ENCODE results near the gene C4BPB.

C4BPB gene

DNA sequence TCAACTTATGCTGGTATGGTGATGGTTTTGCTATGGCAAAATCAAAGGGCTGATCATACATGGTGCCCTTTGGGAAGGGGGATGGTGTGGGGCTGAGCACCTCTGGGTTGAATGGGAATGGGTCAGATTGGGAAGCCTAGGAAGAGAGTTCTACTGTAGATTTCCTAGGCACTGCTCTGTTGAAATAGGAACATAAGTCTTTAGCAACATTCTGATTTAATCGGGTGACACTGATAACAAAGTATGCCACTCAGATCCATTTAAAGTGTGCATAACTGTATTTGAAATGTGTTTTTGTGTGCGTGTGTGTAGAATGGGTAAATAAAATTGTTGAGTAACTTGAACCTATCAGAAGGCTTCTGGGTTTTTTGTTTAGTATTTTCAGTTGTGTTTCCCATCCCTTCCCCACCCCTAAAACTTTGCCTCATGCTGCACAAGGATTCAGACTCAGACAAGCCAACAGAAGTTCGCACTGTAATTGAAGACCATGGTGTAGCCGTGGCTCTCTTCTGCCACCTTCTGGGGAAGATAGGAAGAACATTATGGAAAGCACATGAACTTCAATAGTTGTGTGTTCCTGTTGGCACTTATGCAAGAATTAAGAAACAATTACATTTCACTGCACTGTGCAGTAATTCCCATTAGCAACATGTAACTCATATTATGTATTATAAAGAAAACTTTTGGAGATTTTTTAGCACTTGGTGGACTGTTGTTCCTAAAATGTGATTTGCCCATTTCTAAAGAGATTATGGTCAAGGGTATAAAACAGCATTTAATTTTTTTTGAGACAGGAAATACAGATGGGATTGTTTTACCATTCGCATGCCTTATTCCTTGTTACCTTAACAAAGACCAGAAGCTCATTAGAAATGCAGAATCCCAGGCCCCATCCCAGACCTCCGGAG is 10.9 kb upstream of the C4BPB start:
- Histone ChIP-seq H3K4me3 (ENCODE audit: low read length) (no peak overlapping the region), H3K27me3 (ENCODE audit: control insufficient read depth, insufficient read depth, low read length) (no peaks in the 10 kb centered on the region), H3K9ac (ENCODE audit: low read length) (no peak overlapping the region), H3K27ac (ENCODE audit: low read depth, low read length) (no peak overlapping the region), H3K4me1 (ENCODE audit: control insufficient read depth, insufficient read depth, low read length) (no peaks in the 10 kb centered on the region), H3K36me3 (ENCODE audit: control insufficient read depth, insufficient read depth, low read length) (no peaks in the 10 kb centered on the region)

- Histone ChIP-seq H3K4me3 (ENCODE audit: low read length) (no peak overlapping the region), H3K9ac (ENCODE audit: low read length) (no peak overlapping the region), H3K4me1 (ENCODE audit: control insufficient read depth, insufficient read depth, low read length) (no peaks in the 10 kb centered on the region), H3K27ac (ENCODE audit: low read depth, low read length) (no peak overlapping the region), H3K36me3 (ENCODE audit: control insufficient read depth, insufficient read depth, low read length) (no peaks in the 10 kb centered on the region), H3K27me3 (ENCODE audit: control insufficient read depth, insufficient read depth, low read length) (no peaks in the 10 kb centered on the region)
Measured at GRCh38 chr1:207078578-207079132, 10.0 kb upstream of the C4BPB start.

DNA sequence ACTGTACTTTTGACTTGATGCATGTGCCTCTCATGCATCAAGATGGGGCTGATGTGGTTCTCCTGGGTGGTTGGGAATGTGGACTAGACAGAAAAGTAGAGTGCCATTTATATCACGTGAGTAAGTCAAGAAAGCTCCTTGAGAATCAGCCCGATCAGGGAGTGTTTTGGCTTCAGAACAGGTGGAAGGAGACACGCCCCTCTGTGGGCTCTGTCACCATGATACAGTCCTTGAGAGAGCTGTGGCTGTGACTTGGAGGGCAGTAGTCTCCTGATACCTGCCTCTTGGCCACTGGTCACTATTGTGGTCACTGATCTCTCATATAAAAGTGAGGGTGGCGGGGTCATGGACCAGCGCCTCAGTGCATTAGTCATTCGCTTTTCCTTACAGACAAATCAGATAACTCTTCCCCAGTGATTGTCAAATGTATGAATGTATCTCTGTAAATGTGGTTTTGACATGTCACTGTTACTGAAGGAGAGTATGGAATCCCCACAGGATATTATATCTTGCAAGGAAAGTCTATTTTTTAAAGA is 8.9 kb upstream of the C4BPB start:
- H3K36me3 ChIP-seq (ENCODE audit: control insufficient read depth, insufficient read depth, low read length): no peaks in the 10 kb centered on the region
- H3K4me3 ChIP-seq (ENCODE audit: low read length): no peak overlapping the region
- no peaks in the 10 kb centered on the region for H3K27me3 ChIP-seq (ENCODE audit: control insufficient read depth, insufficient read depth, low read length)
- no peak overlapping the region for H3K9ac ChIP-seq (ENCODE audit: low read length)
- no peak overlapping the region for H3K27ac ChIP-seq (ENCODE audit: low read depth, low read length)
- no peaks in the 10 kb centered on the region for H3K4me1 ChIP-seq (ENCODE audit: control insufficient read depth, insufficient read depth, low read length)

DNA sequence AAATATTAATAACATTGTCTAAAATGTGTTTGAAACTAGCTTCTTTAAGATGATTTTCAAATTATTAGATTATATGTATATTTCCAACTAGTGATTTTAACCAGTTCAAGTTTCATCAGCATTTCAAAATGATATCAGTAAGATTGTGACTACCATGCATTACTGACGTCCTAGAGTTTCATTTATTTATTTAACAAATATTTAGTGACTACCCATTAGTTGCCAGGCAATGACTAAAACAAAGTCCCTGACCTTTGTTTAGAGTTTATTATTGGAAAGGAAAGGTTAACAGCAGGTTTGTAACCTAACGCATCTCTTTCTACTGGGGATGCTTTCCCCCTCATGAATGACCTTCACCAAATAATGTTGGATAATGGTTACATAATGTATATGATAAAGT is 7.6 kb upstream of the C4BPB start:
- no peaks in the 10 kb centered on the region for H3K36me3 ChIP-seq (ENCODE audit: control insufficient read depth, insufficient read depth, low read length)
- H3K9ac ChIP-seq (ENCODE audit: low read length): no peak overlapping the region
- H3K4me1 ChIP-seq (ENCODE audit: control insufficient read depth, insufficient read depth, low read length): no peaks in the 10 kb centered on the region
- H3K27ac ChIP-seq (ENCODE audit: low read depth, low read length): no peak overlapping the region
- H3K4me3 ChIP-seq (ENCODE audit: low read length): no peak overlapping the region
- no peaks in the 10 kb centered on the region for H3K27me3 ChIP-seq (ENCODE audit: control insufficient read depth, insufficient read depth, low read length)

DNA sequence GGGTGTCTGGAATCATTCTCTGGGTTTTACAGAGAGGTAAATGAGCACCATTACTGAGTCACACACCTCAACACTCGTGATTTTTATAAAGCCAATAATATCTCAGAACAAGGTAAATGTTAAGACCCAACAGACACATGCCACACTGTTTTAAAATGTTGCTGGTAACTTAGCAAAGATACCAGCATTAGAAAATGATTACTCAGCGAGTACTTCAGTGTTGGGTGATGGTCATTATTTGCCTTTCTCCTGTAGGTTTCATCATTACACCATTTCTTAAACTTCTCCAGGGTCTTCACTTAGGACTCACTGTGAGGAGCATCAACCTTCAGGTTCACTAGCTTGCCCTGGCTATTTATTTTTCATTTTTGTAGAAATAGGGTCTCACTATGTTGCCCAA is 6.9 kb upstream of the C4BPB start:
- H3K9ac ChIP-seq (ENCODE audit: low read length): no peak overlapping the region
- H3K36me3 ChIP-seq (ENCODE audit: control insufficient read depth, insufficient read depth, low read length): no peaks in the 10 kb centered on the region
- no peak overlapping the region for H3K27ac ChIP-seq (ENCODE audit: low read depth, low read length)
- no peaks in the 10 kb centered on the region for H3K4me1 ChIP-seq (ENCODE audit: control insufficient read depth, insufficient read depth, low read length)
- H3K27me3 ChIP-seq (ENCODE audit: control insufficient read depth, insufficient read depth, low read length): no peaks in the 10 kb centered on the region
- H3K4me3 ChIP-seq (ENCODE audit: low read length): no peak overlapping the region

- no peak overlapping the region for H3K4me3 ChIP-seq (ENCODE audit: low read length)
- H3K27ac ChIP-seq (ENCODE audit: low read depth, low read length): no peak overlapping the region
- H3K9ac ChIP-seq (ENCODE audit: low read length): no peak overlapping the region
- H3K36me3 ChIP-seq (ENCODE audit: control insufficient read depth, insufficient read depth, low read length): no peaks in the 10 kb centered on the region
- no peaks in the 10 kb centered on the region for H3K27me3 ChIP-seq (ENCODE audit: control insufficient read depth, insufficient read depth, low read length)
- H3K4me1 ChIP-seq (ENCODE audit: control insufficient read depth, insufficient read depth, low read length): no peaks in the 10 kb centered on the region
Measured at GRCh38 chr1:207084232-207084631, 4.4 kb upstream of the C4BPB start.

GRCh38 chr1:207084701-207085180 is 3.9 kb upstream of the C4BPB start:
- Histone ChIP-seq H3K27me3 (ENCODE audit: control insufficient read depth, insufficient read depth, low read length) (no peaks in the 10 kb centered on the region), H3K4me3 (ENCODE audit: low read length) (no peak overlapping the region), H3K4me1 (ENCODE audit: control insufficient read depth, insufficient read depth, low read length) (no peaks in the 10 kb centered on the region), H3K36me3 (ENCODE audit: control insufficient read depth, insufficient read depth, low read length) (no peaks in the 10 kb centered on the region), H3K9ac (ENCODE audit: low read length) (no peak overlapping the region), H3K27ac (ENCODE audit: low read depth, low read length) (no peak overlapping the region)

DNA sequence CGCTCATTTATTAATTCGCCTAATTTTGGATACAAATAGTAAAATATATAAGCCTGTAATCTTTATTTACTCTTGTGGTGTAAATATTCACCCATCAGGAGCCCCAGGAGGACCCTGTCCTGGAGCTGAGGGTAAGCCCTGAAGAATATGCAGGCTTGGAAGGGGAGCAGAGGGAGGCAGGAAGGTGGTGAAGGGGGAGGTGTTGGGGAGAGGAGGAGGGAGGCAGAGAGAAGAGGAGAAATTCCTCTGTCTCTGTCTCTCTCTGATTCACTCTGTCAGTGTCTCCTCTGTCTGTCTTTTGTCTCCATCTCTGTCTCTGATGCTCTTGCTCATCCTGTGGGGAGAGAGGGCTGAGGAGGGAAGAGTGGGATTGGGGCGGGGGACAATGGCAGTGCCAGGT is 2.8 kb upstream of the C4BPB start:
- H3K4me1 ChIP-seq (ENCODE audit: control insufficient read depth, insufficient read depth, low read length): no peaks in the 10 kb centered on the region
- H3K36me3 ChIP-seq (ENCODE audit: control insufficient read depth, insufficient read depth, low read length): no peaks in the 10 kb centered on the region
- no peak overlapping the region for H3K27ac ChIP-seq (ENCODE audit: low read depth, low read length)
- no peaks in the 10 kb centered on the region for H3K27me3 ChIP-seq (ENCODE audit: control insufficient read depth, insufficient read depth, low read length)
- no peak overlapping the region for H3K4me3 ChIP-seq (ENCODE audit: low read length)
- no peak overlapping the region for H3K9ac ChIP-seq (ENCODE audit: low read length)

DNA sequence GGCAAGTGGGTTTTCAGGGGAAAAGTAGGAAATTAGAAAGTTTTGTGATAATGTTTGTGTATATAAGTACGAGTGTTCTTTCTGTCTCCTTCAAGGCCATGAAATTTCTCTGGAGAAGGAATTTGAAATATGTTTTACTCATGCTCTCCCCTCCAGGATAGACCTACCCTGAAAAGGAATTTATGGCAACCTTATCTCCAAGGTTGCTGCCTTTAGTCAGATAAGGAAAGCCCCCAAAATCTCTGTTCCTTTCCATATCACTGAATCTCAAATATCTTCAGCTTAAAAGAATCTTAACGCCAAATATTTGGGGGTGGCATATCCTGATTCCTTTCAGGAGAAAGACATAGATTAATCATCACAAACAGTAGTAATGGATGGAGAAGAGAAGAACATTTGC is 499 bp upstream of the C4BPB start:
- H3K9ac ChIP-seq (ENCODE audit: low read length): no peak overlapping the region
- H3K27ac ChIP-seq (ENCODE audit: low read depth, low read length): no peak overlapping the region
- no peaks in the 10 kb centered on the region for H3K4me1 ChIP-seq (ENCODE audit: control insufficient read depth, insufficient read depth, low read length)
- no peaks in the 10 kb centered on the region for H3K27me3 ChIP-seq (ENCODE audit: control insufficient read depth, insufficient read depth, low read length)
- no peak overlapping the region for H3K4me3 ChIP-seq (ENCODE audit: low read length)
- H3K36me3 ChIP-seq (ENCODE audit: control insufficient read depth, insufficient read depth, low read length): no peaks in the 10 kb centered on the region

- H3K36me3 ChIP-seq (ENCODE audit: control insufficient read depth, insufficient read depth, low read length): no peaks in the 10 kb centered on the region
- no peaks in the 10 kb centered on the region for H3K27me3 ChIP-seq (ENCODE audit: control insufficient read depth, insufficient read depth, low read length)
- no peak overlapping the region for H3K9ac ChIP-seq (ENCODE audit: low read length)
- H3K4me3 ChIP-seq (ENCODE audit: low read length): no peak overlapping the region
- no peaks in the 10 kb centered on the region for H3K4me1 ChIP-seq (ENCODE audit: control insufficient read depth, insufficient read depth, low read length)
- H3K27ac ChIP-seq (ENCODE audit: low read depth, low read length): no peak overlapping the region
Measured at GRCh38 chr1:207089627-207090355, 1.1 kb downstream of the C4BPB start.

- Histone ChIP-seq H3K4me3 (ENCODE audit: low read length) (no peak overlapping the region), H3K36me3 (ENCODE audit: control insufficient read depth, insufficient read depth, low read length) (no peaks in the 10 kb centered on the region), H3K9ac (ENCODE audit: low read length) (no peak overlapping the region), H3K4me1 (ENCODE audit: control insufficient read depth, insufficient read depth, low read length) (no peaks in the 10 kb centered on the region), H3K27ac (ENCODE audit: low read depth, low read length) (no peak overlapping the region), H3K27me3 (ENCODE audit: control insufficient read depth, insufficient read depth, low read length) (no peaks in the 10 kb centered on the region)
Measured at GRCh38 chr1:207091200-207091908, 2.7 kb downstream of the C4BPB start.

GRCh38 chr1:207093944-207094343 is 5.3 kb downstream of the C4BPB start:
- no peaks in the 10 kb centered on the region for H3K36me3 ChIP-seq (ENCODE audit: control insufficient read depth, insufficient read depth, low read length)
- no peak overlapping the region for H3K27ac ChIP-seq (ENCODE audit: low read depth, low read length)
- no peak overlapping the region for H3K4me3 ChIP-seq (ENCODE audit: low read length)
- no peak overlapping the region for H3K9ac ChIP-seq (ENCODE audit: low read length)
- no peaks in the 10 kb centered on the region for H3K4me1 ChIP-seq (ENCODE audit: control insufficient read depth, insufficient read depth, low read length)
- no peaks in the 10 kb centered on the region for H3K27me3 ChIP-seq (ENCODE audit: control insufficient read depth, insufficient read depth, low read length)

All from rectal smooth muscle tissue (tissue), 1 donor.